ENCODE data around the gene NAAA.
"Not testable (repeated sequence)": the region's sequence is repeated elsewhere in the genome, so short reads cannot be mapped to it uniquely, and the experiment has no call there.

The NAAA gene

GRCh38 chr4:75916091-75916661, 24.6 kb downstream of the NAAA start:
- no peak for DNase-seq

- DNase-seq = no peak
Observed at GRCh38 chr4:75912968-75913367, 27.8 kb downstream of the NAAA start.

GRCh38 chr4:75910831-75911230, 30.0 kb downstream of the NAAA start:
- DNase-seq = not testable (repeated sequence)

- no peak for DNase-seq
Observed at GRCh38 chr4:75909405-75909804, 31.4 kb downstream of the NAAA start.

GRCh38 chr4:75908555-75908954, 32.3 kb downstream of the NAAA start:
- no peak for DNase-seq

GRCh38 chr4:75907966-75908365, 32.8 kb downstream of the NAAA start:
- DNase-seq = no peak

GRCh38 chr4:75904076-75904475, 36.7 kb downstream of the NAAA start:
- DNase-seq = no peak

GRCh38 chr4:75902352-75902751, 38.5 kb downstream of the NAAA start, which contains the start of gene PPEF2:
TSS of gene PPEF2 (minus strand) at chr4:75902452. CDS start at chr4:75896325, 6,127 bp downstream.
- DNase-seq = no peak

- no peak for DNase-seq
Observed at GRCh38 chr4:75898536-75898935, 42.3 kb downstream of the NAAA start.

GRCh38 chr4:75895744-75896314, 45.0 kb downstream of the NAAA start:
- no peak for DNase-seq

- DNase-seq = no peak
Observed at GRCh38 chr4:75892508-75892907, 48.3 kb downstream of the NAAA start.

- DNase-seq = no peak
Observed at GRCh38 chr4:75891611-75892010, 49.2 kb downstream of the NAAA start.

GRCh38 chr4:75889537-75890199, 51.1 kb downstream of the NAAA start:
- no peak for DNase-seq

- no peak for DNase-seq
Observed at GRCh38 chr4:75886104-75886503, 54.7 kb downstream of the NAAA start.

GRCh38 chr4:75881476-75881875, 59.3 kb downstream of the NAAA start:
- DNase-seq = no peak

GRCh38 chr4:75880278-75880677, 60.5 kb downstream of the NAAA start:
- no peak for DNase-seq

- DNase-seq = no peak
Observed at GRCh38 chr4:75878246-75878756, 62.5 kb downstream of the NAAA start.

- no peak for DNase-seq
Observed at GRCh38 chr4:75876218-75876617, 64.6 kb downstream of the NAAA start.

- DNase-seq = no peak
Observed at GRCh38 chr4:75869100-75869499, 71.7 kb downstream of the NAAA start.

- DNase-seq = no peak
Observed at GRCh38 chr4:75867130-75867529, 73.7 kb downstream of the NAAA start.
